Eye (tissue), 1 donor: ENCODE measurements around the gene NPHS1.

Source experiments
- DNase-seq: peaks from one replicate; pipeline ENCODE4 v3.0.0-alpha.2; 2015

NPHS1 gene

GRCh38 chr19:35786299-35787160 is 65.8 kb downstream of the NPHS1 start:
- no peak for DNase-seq

- DNase-seq: no peak
Observed at GRCh38 chr19:35785339-35785627, 67.0 kb downstream of the NPHS1 start.

DNA sequence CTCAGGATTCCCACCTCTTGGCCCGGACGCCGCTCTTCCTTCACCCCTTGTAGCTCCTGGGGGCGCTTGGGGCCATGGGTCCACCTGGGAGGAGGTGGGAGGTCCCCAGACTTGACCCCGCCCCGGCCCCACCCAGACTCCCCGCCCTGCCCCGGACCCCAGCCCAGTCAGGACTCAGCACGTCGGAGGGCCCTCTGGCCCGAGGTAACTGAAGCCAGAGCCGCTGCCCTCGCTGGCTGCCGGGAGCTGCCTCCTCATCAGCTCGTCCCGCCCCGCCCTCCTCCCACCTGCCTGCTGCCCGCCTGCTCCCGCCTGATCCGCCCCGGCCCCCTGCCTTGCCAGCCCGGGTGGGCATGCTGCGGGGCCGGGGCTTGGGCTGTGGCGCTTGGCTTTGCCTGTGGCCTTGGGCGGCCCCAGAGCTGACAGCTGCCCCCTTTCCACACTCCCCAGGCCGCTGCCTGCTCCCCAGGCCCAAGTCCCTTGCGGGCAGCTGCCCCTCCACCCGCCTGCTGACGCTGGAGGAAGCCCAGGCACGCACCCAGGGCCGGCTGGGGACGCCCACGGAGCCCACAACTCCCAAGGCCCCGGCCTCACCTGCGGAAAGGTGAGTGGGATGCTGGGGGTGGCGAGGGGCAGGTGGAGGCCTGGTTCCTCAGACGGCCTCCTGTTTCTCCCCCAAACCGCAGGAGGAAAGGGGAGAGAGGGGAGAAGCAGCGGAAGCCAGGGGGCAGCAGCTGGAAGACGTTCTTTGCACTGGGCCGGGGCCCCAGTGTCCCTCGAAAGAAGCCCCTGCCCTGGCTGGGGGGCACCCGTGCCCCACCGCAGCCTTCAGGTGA is 67.6 kb downstream of the NPHS1 start:
- DNase-seq: no peak

- no peak for DNase-seq
Observed at GRCh38 chr19:35783469-35784434, 68.6 kb downstream of the NPHS1 start.

DNA sequence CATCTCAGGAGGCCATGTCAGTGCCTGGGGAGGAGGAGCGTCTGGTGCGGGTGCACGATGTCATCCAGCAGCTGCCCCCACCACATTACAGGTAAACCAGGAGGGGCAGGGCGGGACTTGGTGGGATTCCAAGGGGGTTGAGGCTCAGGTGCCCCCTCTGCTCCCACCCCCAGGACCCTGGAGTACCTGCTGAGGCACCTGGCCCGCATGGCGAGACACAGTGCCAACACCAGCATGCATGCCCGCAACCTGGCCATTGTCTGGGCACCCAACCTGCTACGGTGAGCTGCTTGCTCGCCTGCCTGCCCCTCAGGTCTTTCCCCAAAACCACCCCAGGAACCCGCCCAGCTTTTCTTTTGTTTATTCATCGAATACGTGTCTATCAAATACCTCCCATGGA is 69.7 kb downstream of the NPHS1 start:
- no peak for DNase-seq

GRCh38 chr19:35781650-35782049 is 70.7 kb downstream of the NPHS1 start:
- no peak for DNase-seq

GRCh38 chr19:35780717-35781116 is 71.6 kb downstream of the NPHS1 start:
- no peak for DNase-seq

- DNase-seq: no peak
Observed at GRCh38 chr19:35780058-35780457, 72.2 kb downstream of the NPHS1 start.

DNA sequence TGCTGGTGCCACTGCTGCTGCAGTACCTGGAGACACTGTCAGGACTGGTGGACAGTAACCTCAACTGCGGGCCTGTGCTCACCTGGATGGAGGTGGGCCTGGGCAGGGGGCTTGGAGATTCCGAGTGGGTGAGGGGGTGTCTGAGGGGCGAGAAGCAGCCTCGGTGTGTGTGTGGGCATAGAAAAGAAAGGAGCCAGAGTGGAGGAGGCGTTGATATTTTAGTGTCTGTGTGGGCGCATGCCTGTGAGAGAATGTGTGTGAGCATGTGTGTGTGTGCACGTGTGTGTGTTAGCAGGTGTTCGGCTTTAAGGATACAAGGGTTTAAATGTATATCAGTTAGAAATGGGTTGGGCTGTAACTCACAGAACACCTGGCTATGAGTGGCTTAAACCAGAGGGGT is 73.3 kb downstream of the NPHS1 start:
- no peak for DNase-seq

- DNase-seq: no peak
Observed at GRCh38 chr19:35777961-35778360, 74.3 kb downstream of the NPHS1 start.

DNA sequence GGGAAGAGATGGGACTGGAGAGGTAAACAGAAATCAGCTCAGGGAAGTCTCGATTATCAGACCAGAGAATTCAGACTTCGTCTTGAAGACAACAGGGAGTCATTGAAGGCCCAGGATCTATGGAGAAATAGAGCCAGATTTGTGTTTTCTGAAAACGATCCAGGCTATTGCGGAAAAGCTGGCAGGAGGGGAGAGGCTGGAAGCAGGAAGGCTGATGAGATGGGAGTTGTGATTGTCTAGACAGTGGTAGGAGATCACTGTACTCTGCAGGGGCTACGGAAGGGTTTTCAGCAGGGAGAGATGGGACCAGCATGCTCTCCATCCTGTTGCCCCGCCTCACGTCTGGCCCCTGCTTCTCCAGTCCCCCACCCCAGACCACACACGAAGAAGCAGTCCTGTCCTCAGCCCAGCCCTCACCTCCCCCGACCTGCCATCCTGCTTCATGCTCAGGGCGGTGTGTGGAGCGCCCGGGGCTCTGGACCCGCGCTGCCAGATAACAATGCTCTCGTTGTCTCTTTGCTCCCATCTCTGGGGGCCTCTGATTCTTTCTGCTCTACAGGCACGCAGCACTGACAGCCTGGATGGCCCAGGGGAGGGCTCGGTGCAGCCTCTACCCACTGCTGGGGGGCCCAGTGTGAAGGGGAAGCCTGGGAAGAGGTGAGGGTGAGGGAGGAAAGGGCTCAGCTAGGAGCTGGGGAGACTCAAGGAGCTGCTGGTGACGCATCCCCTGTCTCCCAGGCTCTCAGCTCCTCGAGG is 75.0 kb downstream of the NPHS1 start:
- DNase-seq: peak; percentile 85

- peak; percentile 72 for DNase-seq
Observed at GRCh38 chr19:35776102-35776788, 76.1 kb downstream of the NPHS1 start.
